Pons (tissue), 1 donor: ENCODE data around the gene CYS1.
"Not testable (repeated sequence)": the region's sequence is repeated elsewhere in the genome, so short reads cannot be mapped to it uniquely, and the experiment has no call there.

ENCODE experiments used
- DNase-seq: peaks from one replicate; pipeline ENCODE4 v3.0.0-alpha.2; 2016; ENCODE audit warnings: low spot score

The CYS1 gene

DNA sequence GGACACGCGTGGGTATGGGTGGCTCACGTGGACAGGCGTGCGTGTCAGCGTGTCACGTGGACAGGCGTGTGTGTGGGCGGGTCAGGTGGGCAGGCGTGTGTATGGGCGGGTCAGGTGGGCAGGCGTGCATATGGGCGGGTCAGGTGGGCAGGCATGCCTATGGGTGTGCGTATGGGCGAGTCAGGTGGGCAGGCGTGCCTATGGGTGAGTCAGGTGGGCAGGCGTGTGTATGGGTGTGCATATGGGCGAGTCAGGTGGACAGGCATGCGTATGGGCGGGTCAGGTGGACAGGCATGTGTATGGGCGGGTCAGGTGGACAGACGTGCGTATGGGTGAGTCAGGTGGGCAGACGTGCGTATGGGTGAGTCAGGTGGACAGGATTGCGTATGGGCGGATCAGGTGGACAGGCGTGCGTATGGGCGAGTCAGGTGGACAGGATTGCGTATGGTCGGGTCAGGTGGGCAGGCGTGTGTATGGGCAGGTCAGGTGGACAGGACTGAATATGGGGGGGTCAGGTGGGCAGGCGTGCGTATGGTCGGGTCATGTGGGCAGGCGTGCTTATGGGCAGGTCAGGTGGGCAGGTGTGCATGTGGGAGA is 67.7 kb downstream of the CYS1 start:
- DNase-seq, result not testable (repeated sequence)

DNA sequence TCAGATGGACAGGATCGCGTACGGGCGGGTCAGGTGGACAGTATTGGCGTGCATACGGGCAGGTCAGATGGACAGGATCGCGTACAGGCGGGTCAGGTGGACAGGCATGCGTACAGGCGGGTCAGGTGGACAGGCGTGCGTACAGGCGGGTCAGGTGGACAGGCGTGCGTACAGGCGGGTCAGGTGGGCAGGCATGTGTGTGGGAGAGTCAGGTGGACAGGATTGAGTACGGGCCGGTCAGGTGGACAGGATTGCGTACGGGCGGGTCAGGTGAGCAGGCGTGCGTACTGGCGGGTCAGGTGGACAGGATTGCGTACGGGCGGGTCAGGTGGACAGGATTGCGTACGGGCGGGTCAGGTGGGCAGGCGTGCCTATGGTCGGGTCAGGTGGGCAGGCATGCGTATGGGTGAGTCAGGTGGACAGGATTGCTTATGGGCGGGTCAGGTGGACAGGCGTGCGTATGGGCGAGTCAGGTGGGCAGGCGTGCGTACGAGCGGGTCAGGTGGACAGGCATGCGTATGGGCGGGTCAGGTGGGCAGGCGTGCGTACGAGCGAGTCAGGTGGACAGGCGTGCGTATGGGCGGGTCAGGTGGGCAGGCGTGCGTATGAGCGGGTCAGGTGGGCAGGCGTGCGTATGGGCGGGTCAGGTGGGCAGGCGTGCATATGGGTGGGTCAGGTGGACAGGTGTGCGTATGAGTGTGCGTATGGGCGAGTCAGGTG is 68.4 kb downstream of the CYS1 start:
- not testable (repeated sequence) for DNase-seq

DNA sequence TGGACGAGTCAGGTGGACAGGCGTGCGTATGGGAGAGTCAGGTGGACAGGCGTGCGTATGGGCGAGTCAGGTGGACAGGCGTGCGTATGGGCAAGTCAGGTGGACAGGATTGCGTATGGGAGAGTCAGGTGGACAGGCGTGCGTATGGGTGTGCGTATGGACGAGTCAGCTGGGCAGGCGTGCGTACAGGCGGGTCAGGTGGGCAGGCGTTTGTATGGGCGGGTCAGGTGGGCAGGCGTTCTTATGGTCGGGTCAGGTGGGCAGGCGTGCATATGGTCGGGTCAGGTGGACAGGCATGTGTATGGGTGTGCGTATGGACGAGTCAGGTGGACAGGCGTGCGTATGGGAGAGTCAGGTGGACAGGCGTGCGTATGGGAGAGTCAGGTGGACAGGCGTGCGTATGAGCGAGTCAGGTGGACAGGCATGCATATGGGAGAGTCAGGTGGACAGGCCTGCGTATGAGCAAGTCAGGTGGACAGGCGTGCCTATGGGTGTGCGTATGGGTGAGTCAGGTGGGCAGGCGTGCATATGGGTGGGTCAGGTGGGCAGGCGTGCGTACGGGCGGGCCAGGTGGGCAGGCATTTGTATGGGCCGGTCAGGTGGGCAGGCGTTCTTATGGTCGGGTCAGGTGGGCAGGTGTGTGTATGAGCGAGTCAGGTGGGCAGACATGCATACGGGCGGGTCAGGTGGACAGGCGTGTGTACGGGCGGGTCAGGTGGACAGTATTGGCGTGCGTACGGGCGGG is 69.2 kb downstream of the CYS1 start:
- not testable (repeated sequence) for DNase-seq

DNA sequence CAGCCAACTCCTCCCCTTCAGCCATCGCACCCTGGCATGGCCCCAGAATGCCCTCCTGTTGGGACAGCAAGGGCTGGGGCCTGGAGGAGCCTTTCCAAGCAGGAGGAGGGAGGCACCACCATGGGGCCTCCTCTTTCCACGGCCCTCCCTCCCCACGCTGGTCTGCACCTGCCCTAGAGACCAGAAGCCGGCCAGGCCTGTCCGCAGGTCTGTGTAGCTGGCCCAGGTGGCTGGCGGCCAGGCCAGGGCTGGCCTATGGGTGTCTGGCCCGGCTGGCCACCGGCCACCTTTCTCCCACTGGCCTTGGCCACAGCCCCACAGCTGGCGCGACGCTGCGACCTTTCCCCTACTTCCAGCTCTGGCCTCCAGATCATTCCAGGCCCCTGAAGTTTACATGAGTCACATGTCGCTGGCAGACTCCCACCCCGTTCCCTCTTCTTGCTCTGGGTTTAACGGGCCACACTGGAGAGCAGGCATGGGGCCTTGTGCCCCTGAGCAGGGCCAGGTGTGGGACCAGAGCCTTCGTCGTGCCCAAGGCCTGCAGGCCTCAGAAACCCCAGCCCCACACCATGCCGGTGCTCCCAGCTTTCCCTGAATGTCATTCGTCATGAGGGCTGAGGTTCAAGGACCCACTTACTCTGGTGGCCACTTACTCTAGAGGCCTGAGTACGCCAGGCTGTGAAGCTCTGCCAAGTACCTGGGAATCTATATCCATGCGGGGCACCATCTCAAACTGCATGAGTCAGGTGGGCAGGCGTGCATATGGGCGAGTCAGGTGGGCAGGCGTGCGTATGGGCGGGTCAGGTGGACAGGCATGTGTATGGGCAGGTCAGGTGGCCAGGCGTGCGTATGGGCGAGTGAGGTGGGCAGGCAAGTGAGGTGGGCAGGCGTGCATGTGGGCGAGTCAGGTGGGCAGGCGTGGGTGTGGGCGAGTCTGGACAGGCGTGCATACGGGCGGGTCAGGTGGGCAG is 70.1 kb downstream of the CYS1 start:
- no peak for DNase-seq

DNA sequence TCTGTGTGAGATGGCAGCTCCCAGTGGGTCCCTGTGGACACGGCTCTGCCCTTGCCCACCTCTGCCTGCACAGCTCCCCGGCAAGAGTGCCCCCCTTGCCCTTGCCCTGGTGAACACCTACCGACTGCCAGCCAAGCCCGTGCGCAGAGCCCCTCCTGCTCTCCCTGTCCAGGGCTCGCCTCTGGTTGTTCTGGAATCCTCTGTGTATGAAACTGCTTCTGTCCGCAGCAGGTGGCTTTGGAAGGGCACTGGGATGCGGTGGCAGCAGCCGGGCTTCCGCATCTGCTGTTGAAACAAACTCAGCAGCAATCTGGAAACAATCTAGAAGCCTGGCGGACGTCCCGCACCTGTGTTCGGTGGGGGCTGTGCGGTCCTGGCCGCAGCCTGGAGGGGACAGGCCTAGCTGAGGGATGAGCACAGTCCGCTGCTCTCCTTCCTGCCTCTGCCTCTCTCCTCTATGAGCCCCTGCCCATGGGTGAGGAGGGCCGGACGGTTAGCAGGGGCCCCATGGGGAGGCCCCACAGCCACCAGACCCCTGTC is 70.9 kb downstream of the CYS1 start:
- DNase-seq, result no peak

DNA sequence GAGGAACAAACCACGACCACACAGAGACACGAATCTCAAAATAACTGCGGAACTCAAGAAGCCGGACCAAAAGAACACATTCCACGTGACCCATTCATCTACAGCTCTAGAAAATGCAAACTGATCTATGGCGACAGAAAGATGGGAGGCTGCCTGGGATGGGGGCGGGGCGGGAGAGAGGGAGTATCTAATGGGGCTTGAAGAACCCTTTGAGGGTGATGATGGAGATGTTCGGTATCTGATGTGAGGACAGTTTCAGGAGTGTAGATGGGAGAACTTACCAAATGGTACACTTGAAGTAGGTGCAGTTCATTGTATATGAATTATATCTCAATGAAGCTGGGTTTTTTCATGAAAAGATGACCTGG is 71.4 kb downstream of the CYS1 start:
- no peak for DNase-seq

DNA sequence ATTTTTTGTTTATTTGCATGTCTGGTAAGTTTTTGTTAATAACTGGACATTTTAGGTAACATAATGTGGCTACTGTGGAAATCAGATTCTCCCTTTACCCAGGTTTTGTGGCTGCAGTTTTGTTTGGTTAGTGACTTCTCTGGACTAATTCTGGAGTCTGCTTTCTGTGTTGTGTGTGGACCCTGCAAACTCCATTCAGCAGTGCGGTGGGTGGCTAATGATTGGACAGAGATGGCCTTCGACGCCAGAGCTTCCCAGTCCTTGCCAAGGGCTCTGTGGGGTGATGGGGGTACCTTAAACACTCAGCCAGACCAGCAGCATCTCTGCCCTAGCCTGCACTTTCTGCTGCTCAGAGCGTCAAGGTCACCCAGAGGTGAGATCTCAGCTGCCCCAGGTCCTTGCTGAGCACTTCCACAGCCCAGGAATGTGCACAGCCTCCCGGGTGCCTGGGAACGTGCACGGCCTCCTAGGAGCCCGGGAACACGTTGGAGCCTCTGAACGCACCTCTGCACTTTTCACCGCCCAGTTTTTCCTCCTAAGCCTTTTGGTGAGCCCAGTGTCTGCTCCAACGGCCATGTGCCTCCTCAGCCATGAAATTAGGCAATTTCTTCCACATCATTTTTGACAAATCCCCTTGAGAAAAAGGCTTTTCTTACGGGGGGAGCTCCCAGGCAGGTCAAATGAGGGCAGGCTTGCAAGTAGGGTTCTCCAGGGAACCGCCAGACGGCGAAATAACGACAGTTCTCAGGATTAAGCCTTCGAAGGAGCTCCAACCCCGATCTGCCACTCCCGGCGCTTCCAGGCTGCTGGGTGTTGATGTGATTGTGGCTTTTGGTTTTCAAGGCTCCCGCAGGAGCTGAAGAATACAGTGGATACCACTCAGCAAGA is 72.0 kb downstream of the CYS1 start:
- DNase-seq, result no peak

DNA sequence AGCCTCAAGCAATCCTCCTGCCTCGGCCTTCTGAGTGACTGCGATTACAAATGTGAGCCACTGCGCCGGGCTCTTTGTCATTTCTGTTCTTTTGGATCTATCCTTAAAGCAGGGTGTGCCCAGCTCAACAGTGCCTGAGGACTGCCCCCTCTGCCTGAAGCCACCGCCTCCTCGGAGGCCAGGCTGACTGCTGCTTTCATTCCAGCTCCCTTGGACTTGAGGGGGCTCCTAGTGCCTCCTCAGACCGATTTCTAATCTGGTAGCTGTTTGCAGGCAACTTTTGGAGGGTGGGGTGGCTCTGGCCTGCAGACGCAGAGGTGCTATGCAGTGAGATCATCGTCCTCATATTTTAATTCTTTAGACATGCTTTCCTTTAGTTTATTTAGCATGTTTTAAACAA is 72.8 kb downstream of the CYS1 start:
- DNase-seq, result no peak
